GM21529 (cell line): Measurements from ENCODE around the gene NTN1.

Experiments
- ATAC-seq: cut with Tn5 transposase; IDR thresholded peaks from one replicate; pipeline ENCODE4 v1.9.1; 2021; ENCODE audit not compliant: unreplicated experiment

NTN1 gene

GRCh38 chr17:9004961-9005285, 16.4 kb upstream of the NTN1 start:
- ATAC-seq: no peak

GRCh38 chr17:9006175-9006767, 15.0 kb upstream of the NTN1 start:
- no peak for ATAC-seq

GRCh38 chr17:9007052-9007714, 14.1 kb upstream of the NTN1 start:
- no peak for ATAC-seq

GRCh38 chr17:9009096-9009495, 12.2 kb upstream of the NTN1 start:
- no peak for ATAC-seq

- ATAC-seq: no peak
These were observed 11.6 kb upstream of the NTN1 start for GRCh38 chr17:9009737-9010136.

- no peak for ATAC-seq
These were observed 10.3 kb upstream of the NTN1 start for GRCh38 chr17:9011001-9011400.

- ATAC-seq: no peak
These were observed 4.3 kb upstream of the NTN1 start for GRCh38 chr17:9016941-9017552.

- no peak for ATAC-seq
These were observed 2.6 kb upstream of the NTN1 start for GRCh38 chr17:9018726-9019125.

- ATAC-seq: no peak
These were observed 1.1 kb upstream of the NTN1 start for GRCh38 chr17:9020096-9020823.

GRCh38 chr17:9020824-9021157, 519 bp upstream of the NTN1 start:
- ATAC-seq: peak; percentile 21

GRCh38 chr17:9021992-9022572, 772 bp downstream of the NTN1 start:
- ATAC-seq: no peak

GRCh38 chr17:9022573-9023391, 1.5 kb downstream of the NTN1 start:
- no peak for ATAC-seq

GRCh38 chr17:9023392-9024218, 2.3 kb downstream of the NTN1 start:
- ATAC-seq: no peak

GRCh38 chr17:9024497-9024896, 3.2 kb downstream of the NTN1 start:
- no peak for ATAC-seq

- no peak for ATAC-seq
These were observed 5.4 kb downstream of the NTN1 start for GRCh38 chr17:9026741-9027140.

- no peak for ATAC-seq
These were observed 7.1 kb downstream of the NTN1 start for GRCh38 chr17:9028202-9028987.

- ATAC-seq: no peak
These were observed 7.8 kb downstream of the NTN1 start for GRCh38 chr17:9028988-9029570.

GRCh38 chr17:9032151-9032550, 10.8 kb downstream of the NTN1 start:
- no peak for ATAC-seq

- no peak for ATAC-seq
These were observed 11.3 kb downstream of the NTN1 start for GRCh38 chr17:9032583-9032982.
